ENCODE measurements around the gene RPS6KL1.

RPS6KL1 gene

DNA sequence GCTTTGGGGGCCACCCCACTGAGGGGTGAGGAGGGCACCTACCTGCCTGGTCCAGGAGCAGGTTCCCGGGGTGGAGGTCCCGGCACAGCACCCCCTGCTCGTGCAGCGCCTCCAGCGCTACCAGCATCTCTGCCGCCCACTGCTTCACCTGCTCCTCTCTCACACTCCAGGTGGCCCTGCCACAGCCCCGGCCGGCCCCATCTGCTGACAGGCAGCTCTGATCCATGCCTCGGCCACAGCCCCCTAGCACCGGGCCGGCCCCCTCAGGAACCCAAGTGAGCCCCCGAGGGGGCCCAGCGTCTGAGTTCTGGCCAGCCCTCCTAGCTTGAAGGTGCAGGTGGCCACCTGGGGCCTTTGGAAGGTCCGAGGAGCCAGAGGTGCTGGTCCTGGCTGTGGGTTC is 13.6 kb downstream of the RPS6KL1 start:
- no peak for FAIRE-seq
- TF ChIP-seq POLR2AphosphoS5 (IDR thresholded peaks at IDR 0.05; ENCODE audit: low read depth, low read length) (no peak), POU2F2 (IDR thresholded peaks at IDR 0.05; ENCODE audit: low read depth, low read length) (no peak), TAF1 (IDR thresholded peaks at IDR 0.05; ENCODE audit: low read depth, low read length) (no peak), POLR2A (IDR thresholded peaks at IDR 0.05; ENCODE audit: low read depth, low read length) (no peak), PAX5 (IDR thresholded peaks at IDR 0.05; ENCODE audit: insufficient read depth, low read length, severe bottlenecking) (no peak), SPI1 (IDR thresholded peaks at IDR 0.05; ENCODE audit: low read depth, low read length) (no peak)

DNA sequence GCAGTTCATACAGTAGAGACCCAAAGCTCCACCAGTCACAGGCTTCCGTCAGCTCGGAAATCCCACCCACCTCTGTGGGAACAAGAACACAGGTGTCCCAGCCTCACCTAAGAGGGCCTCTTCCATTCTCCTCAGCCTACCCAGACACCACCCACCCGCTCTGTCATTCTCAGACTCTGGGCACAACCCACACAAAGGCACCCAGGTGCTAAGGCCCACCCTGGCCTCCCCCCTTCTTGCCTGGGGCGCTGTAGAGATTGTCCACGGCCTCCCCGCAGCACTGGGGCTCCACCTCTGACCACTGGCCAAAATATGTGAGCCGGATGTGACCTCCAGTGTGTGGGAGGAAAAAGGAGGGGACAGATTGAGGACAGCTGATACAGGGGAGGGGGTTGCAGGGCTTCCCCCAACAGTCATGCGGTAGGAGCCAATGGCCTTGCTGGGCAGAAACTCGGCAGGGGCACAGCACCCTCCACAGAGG is 14.2 kb downstream of the RPS6KL1 start:
- no peak for TF ChIP-seq SPI1 (IDR thresholded peaks at IDR 0.05; ENCODE audit: low read depth, low read length)
- TF ChIP-seq POU2F2 (IDR thresholded peaks at IDR 0.05; ENCODE audit: low read depth, low read length) = no peak
- no peak for TF ChIP-seq TAF1 (IDR thresholded peaks at IDR 0.05; ENCODE audit: low read depth, low read length)
- no peak for TF ChIP-seq PAX5 (IDR thresholded peaks at IDR 0.05; ENCODE audit: insufficient read depth, low read length, severe bottlenecking)
- TF ChIP-seq POLR2A (IDR thresholded peaks at IDR 0.05; ENCODE audit: low read depth, low read length) = no peak
- no peak for TF ChIP-seq POLR2AphosphoS5 (IDR thresholded peaks at IDR 0.05; ENCODE audit: low read depth, low read length)
- FAIRE-seq (no peak), DNase-seq (ENCODE audit: insufficient read length, low spot score) (no peak)

More for the DNA sequence above, 13.6 kb downstream of the RPS6KL1 start:
- DNase-seq (ENCODE audit: insufficient read length, low spot score) = no peak

DNA sequence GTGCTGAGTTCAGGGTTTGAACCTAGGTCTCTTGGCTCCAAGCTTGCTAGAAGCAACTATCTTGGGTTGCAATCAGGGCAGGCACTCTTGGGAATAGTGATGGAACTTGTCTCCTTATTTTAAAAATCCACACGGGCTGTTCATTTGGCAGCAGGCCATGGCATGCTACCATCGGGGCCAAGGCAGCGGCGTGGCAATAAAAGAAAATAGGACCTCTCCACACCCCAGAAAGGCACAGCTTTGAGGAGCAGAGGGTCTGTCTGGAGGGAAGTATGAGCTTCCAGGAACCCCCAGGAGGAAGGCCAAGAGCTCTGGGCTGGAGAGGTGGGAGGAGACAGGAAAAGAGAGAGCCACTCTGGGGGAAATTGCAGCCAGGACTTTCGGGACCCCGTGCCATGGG is 15.3 kb downstream of the RPS6KL1 start:
- TF ChIP-seq POLR2A (IDR thresholded peaks at IDR 0.05; ENCODE audit: low read depth, low read length) (no peak), SPI1 (IDR thresholded peaks at IDR 0.05; ENCODE audit: low read depth, low read length) (no peak), TAF1 (IDR thresholded peaks at IDR 0.05; ENCODE audit: low read depth, low read length) (no peak), POLR2AphosphoS5 (IDR thresholded peaks at IDR 0.05; ENCODE audit: low read depth, low read length) (no peak), POU2F2 (IDR thresholded peaks at IDR 0.05; ENCODE audit: low read depth, low read length) (no peak), PAX5 (IDR thresholded peaks at IDR 0.05; ENCODE audit: insufficient read depth, low read length, severe bottlenecking) (no peak)
- FAIRE-seq = no peak

DNA sequence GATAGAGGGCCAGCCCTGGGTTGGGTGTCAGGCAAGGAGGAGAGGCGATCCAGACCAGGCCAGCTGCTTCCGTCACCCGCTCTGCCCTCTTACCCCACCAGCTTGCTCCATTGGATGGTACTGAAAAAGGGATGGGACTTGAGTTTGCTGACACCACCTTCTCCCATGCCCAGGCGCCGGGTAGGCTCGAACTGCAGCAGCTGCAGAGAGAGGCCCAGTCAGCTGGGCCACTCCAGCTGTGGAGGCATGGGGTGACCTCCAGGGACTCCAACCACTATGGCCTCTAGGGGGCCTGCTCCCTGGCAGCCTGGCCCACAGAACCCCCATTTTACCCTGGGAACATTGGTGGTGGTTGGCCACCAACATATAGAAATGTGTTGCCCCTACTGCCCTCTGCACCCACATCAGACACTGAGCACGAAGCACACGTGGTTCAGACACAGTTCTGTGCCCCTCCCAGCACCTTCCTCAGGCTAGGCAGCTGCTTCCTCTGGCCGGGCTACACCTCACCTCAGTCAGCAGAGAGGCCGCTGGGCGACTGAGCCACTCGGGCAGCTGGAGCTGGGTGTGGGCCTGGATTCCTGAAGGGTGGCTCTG is 16.0 kb downstream of the RPS6KL1 start:
- FAIRE-seq = peak; percentile 81
- TF ChIP-seq POLR2A (IDR thresholded peaks at IDR 0.05; ENCODE audit: low read depth, low read length) (no peak), POLR2AphosphoS5 (IDR thresholded peaks at IDR 0.05; ENCODE audit: low read depth, low read length) (no peak)
- DNase-seq (ENCODE audit: insufficient read length, low spot score) = no peak

More for the DNA sequence above, 15.3 kb downstream of the RPS6KL1 start:
- DNase-seq (ENCODE audit: insufficient read length, low spot score) = no peak

DNA sequence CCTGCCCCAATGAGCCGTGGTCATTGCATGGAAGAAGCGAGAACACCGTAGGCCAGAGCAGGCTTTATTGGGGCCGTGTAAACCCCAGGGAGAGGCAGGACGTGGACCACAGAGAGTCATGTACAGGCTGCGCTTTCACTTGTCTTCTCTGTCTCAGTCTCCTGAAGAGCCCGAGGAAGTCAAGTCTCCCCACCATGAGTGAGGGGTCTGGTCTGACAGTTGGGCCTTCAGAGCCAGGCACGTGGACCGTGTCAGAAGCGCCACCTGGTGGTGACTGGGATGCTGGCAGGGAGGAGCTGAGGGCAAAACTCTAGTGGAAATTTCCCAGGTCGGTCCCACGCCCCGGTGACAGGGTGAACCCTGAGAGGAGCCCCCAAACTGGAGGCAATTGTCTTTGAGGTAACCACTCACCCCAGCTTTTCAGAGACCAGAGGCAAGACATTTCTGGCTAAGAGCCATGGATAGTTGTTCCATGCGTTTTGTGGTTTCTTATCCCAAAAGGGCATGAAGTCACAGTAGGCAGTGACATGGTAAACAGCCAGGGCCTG is 17.4 kb downstream of the RPS6KL1 start:
- 0 out of 2 replicates have a peak, but pooled peaks have one; percentile 49 for TF ChIP-seq POLR2AphosphoS5 (IDR thresholded peaks at IDR 0.05; ENCODE audit: low read depth, low read length)
- TF ChIP-seq TAF1 (IDR thresholded peaks at IDR 0.05; ENCODE audit: low read depth, low read length) = no peak
- peak; percentile 45 for TF ChIP-seq POLR2A (IDR thresholded peaks at IDR 0.05; ENCODE audit: low read depth, low read length)
- no peak for TF ChIP-seq PAX5 (IDR thresholded peaks at IDR 0.05; ENCODE audit: insufficient read depth, low read length, severe bottlenecking)
- TF ChIP-seq SPI1 (IDR thresholded peaks at IDR 0.05; ENCODE audit: low read depth, low read length) = no peak
- 0 out of 2 replicates have a peak, but pooled peaks have one; percentile 16 for TF ChIP-seq POU2F2 (IDR thresholded peaks at IDR 0.05; ENCODE audit: low read depth, low read length)
- peak; percentile 73 for DNase-seq (ENCODE audit: insufficient read length, low spot score)
- peak; percentile 93 for FAIRE-seq

DNA sequence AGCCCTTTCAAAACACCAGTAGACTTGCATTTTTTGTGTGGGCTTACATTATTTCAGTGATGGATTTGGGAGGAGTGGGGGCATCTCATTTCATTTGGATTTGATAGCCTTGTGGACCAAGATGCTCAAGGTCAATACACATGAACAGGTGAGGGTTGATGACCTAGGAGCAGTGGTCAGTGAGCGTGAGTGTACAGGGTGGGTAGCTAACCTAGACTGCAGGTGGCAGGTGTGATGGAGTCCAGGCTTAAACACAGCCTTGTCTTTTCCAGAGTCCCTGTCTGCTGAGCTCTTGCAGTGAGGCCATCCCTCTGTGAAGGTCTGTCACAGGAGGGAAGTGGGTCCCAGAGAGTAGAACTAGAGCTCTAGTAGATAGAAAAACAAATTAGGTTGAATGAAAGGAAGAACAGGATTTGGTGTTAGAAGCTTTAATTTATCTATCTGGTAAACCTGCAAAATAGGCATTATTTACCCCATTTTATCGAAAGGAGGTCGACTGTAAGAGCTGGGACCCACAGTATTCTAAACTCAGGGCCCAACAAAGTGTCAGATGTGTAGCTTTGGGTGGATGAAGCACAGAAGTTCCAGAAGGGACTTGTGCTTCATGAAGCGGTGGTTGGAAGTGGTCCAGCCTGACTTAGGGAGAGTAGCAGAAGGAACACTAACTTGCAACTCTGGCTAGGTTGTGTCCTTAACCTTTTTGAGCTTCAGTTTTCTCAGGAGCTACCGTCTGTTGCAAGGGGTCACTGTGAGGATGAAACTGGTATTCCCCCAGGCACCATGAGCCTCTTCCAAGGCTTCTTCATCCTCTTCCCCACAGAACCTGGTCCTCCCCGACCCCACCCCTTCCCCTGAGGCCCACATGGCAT is 18.2 kb downstream of the RPS6KL1 start:
- no peak for DNase-seq (ENCODE audit: insufficient read length, low spot score)
- TF ChIP-seq POLR2AphosphoS5 (IDR thresholded peaks at IDR 0.05; ENCODE audit: low read depth, low read length) = no peak
- no peak for TF ChIP-seq SPI1 (IDR thresholded peaks at IDR 0.05; ENCODE audit: low read depth, low read length)
- no peak for TF ChIP-seq TAF1 (IDR thresholded peaks at IDR 0.05; ENCODE audit: low read depth, low read length)
- TF ChIP-seq POLR2A (IDR thresholded peaks at IDR 0.05; ENCODE audit: low read depth, low read length) = no peak
- TF ChIP-seq PAX5 (IDR thresholded peaks at IDR 0.05; ENCODE audit: insufficient read depth, low read length, severe bottlenecking) = no peak
- no peak for TF ChIP-seq POU2F2 (IDR thresholded peaks at IDR 0.05; ENCODE audit: low read depth, low read length)
- peak; percentile 16 for FAIRE-seq

DNA sequence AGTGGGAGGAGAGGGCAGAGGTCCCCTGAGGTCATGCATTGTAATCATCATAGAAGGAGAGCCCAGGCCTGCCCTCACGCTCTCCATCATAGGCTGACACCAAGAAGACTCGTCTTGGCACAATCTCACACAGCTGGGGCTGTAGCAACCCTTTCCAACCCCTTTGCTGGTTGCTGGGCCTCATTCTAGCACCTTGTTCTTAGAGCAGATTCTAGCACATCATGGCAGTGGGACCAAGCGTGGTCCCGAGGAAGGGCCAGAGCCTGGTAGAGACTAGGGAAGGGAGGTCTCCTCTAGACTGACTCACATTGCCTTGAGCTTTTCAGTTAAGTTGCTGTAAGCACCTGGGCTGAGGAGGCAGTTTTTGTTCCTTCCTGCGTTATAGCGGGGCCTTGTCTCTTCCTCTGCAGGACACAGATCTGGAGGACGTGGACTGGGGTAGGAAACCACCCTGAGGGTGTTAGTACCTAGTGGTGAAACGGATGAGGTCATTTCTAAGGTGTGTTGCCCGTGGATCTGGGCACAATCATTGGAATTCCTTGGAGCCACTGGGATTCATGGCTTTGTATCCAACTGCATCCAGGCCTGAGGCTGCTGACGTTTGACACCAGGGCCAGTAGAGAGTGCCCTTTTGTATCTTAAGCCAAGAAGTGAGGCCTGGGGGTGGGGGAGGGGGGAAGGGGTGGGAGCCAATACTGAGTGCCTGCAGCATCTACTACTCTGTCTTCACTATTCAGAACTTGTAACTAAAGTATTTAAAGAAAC is 19.9 kb downstream of the RPS6KL1 start:
- TF ChIP-seq PAX5 (IDR thresholded peaks at IDR 0.05; ENCODE audit: insufficient read depth, low read length, severe bottlenecking) (no peak), SPI1 (IDR thresholded peaks at IDR 0.05; ENCODE audit: low read depth, low read length) (no peak), POLR2AphosphoS5 (IDR thresholded peaks at IDR 0.05; ENCODE audit: low read depth, low read length) (no peak), POU2F2 (IDR thresholded peaks at IDR 0.05; ENCODE audit: low read depth, low read length) (no peak), POLR2A (IDR thresholded peaks at IDR 0.05; ENCODE audit: low read depth, low read length) (no peak), TAF1 (IDR thresholded peaks at IDR 0.05; ENCODE audit: low read depth, low read length) (no peak)
- DNase-seq (ENCODE audit: insufficient read length, low spot score) (no peak), FAIRE-seq (peak; percentile 67)

DNA sequence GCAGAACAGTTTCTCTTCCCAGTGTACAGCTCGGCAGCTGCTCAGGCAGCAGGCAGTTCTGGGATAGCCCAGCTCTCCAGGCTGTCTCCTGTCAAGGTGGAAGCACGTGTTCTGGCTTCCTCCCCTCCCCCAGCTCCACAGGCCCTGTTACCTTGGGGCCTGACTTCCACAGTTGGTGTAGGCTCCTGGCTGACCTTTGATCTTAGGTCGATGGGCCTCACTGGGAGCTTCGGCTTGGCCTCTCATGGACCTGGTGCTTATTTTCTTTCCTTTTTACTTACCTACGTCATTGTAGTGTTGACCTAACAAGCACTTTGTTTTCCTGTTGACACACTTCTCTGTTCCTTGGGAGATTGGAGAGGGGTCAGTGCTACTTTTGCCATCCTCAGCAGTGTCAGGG is 24.4 kb downstream of the RPS6KL1 start:
- no peak for DNase-seq (ENCODE audit: insufficient read length, low spot score)
- TF ChIP-seq SPI1 (IDR thresholded peaks at IDR 0.05; ENCODE audit: low read depth, low read length) = no peak
- TF ChIP-seq TAF1 (IDR thresholded peaks at IDR 0.05; ENCODE audit: low read depth, low read length) = no peak
- no peak for FAIRE-seq

DNA sequence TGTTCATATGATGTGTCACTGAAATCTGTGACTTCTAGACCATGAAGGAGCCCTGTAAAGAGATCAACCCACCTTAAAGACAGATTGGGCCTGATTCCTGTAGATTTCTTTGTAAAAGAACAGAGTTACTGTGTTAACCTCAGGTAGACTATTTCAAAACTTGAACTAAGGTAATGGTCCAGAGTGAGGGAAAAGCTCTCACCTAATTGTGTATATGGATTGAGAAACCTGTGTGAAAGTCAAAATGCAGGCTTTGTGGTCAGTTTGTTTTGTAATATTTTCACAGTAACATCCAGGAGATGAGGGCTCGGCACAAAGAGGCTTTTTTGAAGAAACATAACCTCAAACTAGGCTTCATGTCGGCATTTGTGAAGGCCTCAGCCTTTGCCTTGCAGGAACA is 25.0 kb downstream of the RPS6KL1 start:
- TF ChIP-seq POLR2AphosphoS5 (IDR thresholded peaks at IDR 0.05; ENCODE audit: low read depth, low read length) (no peak), POU2F2 (IDR thresholded peaks at IDR 0.05; ENCODE audit: low read depth, low read length) (no peak), POLR2A (IDR thresholded peaks at IDR 0.05; ENCODE audit: low read depth, low read length) (no peak), TAF1 (IDR thresholded peaks at IDR 0.05; ENCODE audit: low read depth, low read length) (no peak), SPI1 (IDR thresholded peaks at IDR 0.05; ENCODE audit: low read depth, low read length) (no peak), PAX5 (IDR thresholded peaks at IDR 0.05; ENCODE audit: insufficient read depth, low read length, severe bottlenecking) (no peak)
- FAIRE-seq = no peak
- DNase-seq (ENCODE audit: insufficient read length, low spot score) = no peak

Measured in GM12891 (cell line).